Spinal cord (tissue), 10 donors: ENCODE data around the gene DUT. TPM values are rescaled to one million over a fixed set of nuclear protein-coding genes. Genes with fewer than 3 reads are reported as not detected.

ENCODE experiments used
- DNase-seq, 6 donors: peaks; one replicate each; pipeline versions ENCODE4 v3.0.0 to v3.0.0-alpha.2; 2013 to 2015; ENCODE audit warnings: low spot score in 6 of 6, low read depth in 4 of 6
- H3K27ac ChIP-seq: one replicate; pipeline ENCODE4 v1.5.1; 2013; ENCODE audit warnings: low read depth, low read length, control low read depth
- H3K27me3 ChIP-seq: one replicate; pipeline ENCODE4 v1.6.1; 2013; ENCODE audit warnings: low read length; ENCODE audit not compliant: control insufficient read depth, insufficient read depth
- H3K36me3 ChIP-seq: one replicate; pipeline ENCODE4 v1.6.1; 2013; ENCODE audit warnings: low read length; ENCODE audit not compliant: control insufficient read depth, insufficient read depth
- H3K4me1 ChIP-seq: one replicate; pipeline ENCODE4 v1.6.1; 2013; ENCODE audit warnings: low read length; ENCODE audit not compliant: control insufficient read depth, insufficient read depth
- H3K4me3 ChIP-seq: one replicate; pipeline ENCODE4 v1.5.1; 2013; ENCODE audit warnings: low read depth, low read length, control low read depth
- H3K9me3 ChIP-seq: one replicate; pipeline ENCODE4 v1.6.1; 2013; ENCODE audit warnings: low read length; ENCODE audit not compliant: control insufficient read depth, insufficient read depth
- WGBS: methylation state at CpG from one replicate; pipeline ENCODE4 v1.1.5; 2013; ENCODE audit warnings: missing lambda C conversion rate; ENCODE audit not compliant: insufficient coverage; 5-methylcytosine and 5-hydroxymethylcytosine counted together
- polyA plus RNA-seq, 2 donors: library from polyadenylated mRNA; unstranded; fragments of 120-200 nt; gene quantifications; one replicate each; pipeline ENCODE4 v1.2.1, GENCODE V29; 2013; ENCODE audit not compliant: insufficient read length in 2 of 2
- total RNA-seq, 2 donors: library from RNA; depleted of rRNA in 1 of 2; stranded (reverse); fragments of 120-200 nt in 1 of 2; fragments of >200 nt in 1 of 2; gene quantifications; one replicate each; pipeline versions ENCODE4 v1.2.3 to v1.2.4, GENCODE V29; 2013 to 2014
- donor health status: healthy.

DUT gene
- total and polyA plus RNA-seq, 4 donors, result 62.7 to 165 (median 145) TPM

DNA sequence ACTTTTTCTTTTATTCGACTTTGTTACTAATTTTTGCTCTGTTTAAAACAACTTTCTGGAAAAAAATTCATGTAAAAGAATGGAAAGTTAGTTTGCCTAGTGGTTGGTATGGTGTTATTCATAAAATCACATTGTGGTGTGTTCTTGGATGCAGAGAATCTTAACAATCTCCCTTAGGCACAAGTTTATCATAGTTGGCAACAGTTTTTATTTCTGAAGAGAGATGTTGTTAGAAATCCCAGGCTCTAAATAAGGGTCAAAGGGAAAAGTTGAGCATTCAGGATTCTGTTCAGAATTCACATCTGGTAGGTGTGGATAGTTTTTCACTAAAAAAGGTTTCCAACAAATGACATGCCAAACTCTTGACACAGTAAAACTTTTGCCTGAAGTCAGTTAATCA lies 6.4 kb downstream of the DUT start:
- Histone ChIP-seq H3K4me3 (no peak overlapping the region), H3K4me1 (peaks cover 1% of the 10 kb centered on the region), H3K36me3 (peaks cover 5% of the 10 kb centered on the region), H3K27me3 (no peaks in the 10 kb centered on the region), H3K9me3 (no peaks in the 10 kb centered on the region), H3K27ac (no peak overlapping the region)
- WGBS, result no CpG with 5 or more reads among the region's 1 CpG
- DNase-seq, result no peak

DNA sequence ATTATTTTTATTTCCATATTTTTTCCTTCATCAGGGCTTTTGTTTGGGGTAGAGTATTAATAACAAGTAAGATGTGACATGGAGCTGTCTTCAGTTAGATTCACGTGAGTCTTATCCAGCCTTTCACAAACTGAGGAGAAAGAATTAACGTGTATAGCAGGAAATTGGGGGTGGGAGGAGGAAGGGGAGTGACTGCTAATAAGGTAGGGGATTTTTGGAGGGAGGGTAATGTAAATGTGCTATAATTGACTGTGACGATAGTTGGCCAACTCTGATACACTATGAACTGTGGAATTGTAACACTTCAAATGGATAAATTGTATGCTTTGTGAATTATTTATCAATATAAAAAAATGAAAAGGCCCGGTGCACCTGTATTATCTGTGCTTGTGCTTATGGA lies 8.9 kb downstream of the DUT start:
- H3K4me3 ChIP-seq, result no peak overlapping the region
- no peaks in the 10 kb centered on the region for H3K27me3 ChIP-seq
- no peak for DNase-seq
- H3K27ac ChIP-seq, result no peak overlapping the region
- no peaks in the 10 kb centered on the region for H3K9me3 ChIP-seq
- H3K4me1 ChIP-seq, result no peaks in the 10 kb centered on the region
- WGBS, result 87% methylated on average over 2 of the region's 4 CpGs
- H3K36me3 ChIP-seq, result peaks cover 6% of the 10 kb centered on the region

DNA sequence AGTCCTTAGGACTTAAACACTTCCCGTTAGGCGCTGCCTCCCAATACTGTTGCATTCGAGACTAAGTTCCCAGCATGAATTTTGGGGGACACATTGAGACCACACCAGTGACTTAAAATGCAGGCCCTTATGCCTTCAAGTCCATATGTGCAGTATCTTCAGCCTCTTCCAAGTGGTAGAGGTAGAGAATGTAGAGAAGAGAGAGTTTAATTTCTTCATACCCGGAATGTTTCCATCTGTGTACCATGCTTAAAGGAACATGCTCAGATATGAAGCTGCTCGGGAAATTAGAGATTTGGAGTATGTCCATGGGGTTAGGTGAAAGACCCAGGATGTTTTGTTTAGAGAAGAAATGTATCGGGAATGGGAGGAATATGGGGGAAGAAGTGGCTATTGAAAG lies 12.6 kb downstream of the DUT start:
- Histone ChIP-seq H3K36me3 (peaks cover 6% of the 10 kb centered on the region), H3K4me1 (no peaks in the 10 kb centered on the region), H3K27ac (no peak overlapping the region), H3K9me3 (no peaks in the 10 kb centered on the region), H3K27me3 (no peaks in the 10 kb centered on the region), H3K4me3 (no peak overlapping the region)
- WGBS, result 97% methylated on average over 6 of the region's 6 CpGs
- no peak for DNase-seq

DNA sequence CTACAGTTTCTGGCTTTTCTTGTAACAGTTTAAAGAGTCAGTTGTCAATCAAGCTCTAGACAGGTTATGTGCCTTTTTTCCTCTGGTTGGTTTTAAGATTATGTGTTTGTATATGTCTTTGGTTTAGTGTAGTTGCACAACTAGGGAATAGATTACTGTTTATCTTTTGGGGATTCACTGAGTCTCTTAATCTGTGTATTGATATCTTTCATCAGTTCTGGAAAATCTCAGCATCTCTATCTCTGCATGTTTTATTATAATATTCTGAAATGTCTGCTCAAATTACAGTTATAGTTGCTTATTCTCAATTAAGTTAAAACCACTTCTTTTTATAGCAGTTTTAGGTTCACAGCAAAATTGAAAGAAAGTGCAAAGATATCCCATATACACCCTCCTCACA lies 14.3 kb downstream of the DUT start:
- peaks cover 6% of the 10 kb centered on the region for H3K36me3 ChIP-seq
- H3K27me3 ChIP-seq, result no peaks in the 10 kb centered on the region
- no peaks in the 10 kb centered on the region for H3K4me1 ChIP-seq
- H3K9me3 ChIP-seq, result no peaks in the 10 kb centered on the region
- no peak overlapping the region for H3K27ac ChIP-seq
- DNase-seq, result no peak
- H3K4me3 ChIP-seq, result no peak overlapping the region

DNA sequence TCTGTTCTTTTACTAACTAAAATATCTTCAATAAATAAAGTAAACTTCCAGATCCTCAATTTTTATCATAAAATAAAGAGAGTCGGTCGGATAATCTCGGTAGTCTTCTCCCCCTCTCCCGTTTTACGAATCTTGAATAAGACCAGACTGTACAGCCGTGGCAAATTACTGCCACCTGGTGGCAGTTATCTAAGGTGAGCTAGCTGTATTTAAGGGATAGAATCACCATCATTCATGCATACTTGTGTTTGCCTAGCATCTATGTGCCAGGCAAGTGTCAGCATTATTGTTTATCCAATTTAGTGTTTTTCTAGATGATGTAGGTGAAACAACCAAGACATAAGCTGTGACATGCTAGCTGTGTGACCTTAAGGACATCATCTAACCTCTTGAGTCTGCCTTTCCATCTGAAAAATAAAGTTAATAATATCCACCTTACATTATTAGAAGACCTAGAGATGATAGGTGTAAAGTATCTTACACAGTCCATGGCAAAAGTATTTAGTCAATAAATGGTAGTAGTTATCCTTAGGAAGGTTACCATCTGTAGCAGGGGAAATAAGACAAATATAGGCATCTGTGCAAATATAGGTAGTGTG lies 21.3 kb downstream of the DUT start:
- H3K4me3 ChIP-seq, result no peak overlapping the region
- no peaks in the 10 kb centered on the region for H3K4me1 ChIP-seq
- DNase-seq, result peak; percentile 47 to 94 (median 63)
- H3K27me3 ChIP-seq, result no peaks in the 10 kb centered on the region
- no peak overlapping the region for H3K27ac ChIP-seq
- H3K9me3 ChIP-seq, result no peaks in the 10 kb centered on the region
- no peaks in the 10 kb centered on the region for H3K36me3 ChIP-seq
- WGBS, result no CpG with 5 or more reads among the region's 6 CpGs

DNA sequence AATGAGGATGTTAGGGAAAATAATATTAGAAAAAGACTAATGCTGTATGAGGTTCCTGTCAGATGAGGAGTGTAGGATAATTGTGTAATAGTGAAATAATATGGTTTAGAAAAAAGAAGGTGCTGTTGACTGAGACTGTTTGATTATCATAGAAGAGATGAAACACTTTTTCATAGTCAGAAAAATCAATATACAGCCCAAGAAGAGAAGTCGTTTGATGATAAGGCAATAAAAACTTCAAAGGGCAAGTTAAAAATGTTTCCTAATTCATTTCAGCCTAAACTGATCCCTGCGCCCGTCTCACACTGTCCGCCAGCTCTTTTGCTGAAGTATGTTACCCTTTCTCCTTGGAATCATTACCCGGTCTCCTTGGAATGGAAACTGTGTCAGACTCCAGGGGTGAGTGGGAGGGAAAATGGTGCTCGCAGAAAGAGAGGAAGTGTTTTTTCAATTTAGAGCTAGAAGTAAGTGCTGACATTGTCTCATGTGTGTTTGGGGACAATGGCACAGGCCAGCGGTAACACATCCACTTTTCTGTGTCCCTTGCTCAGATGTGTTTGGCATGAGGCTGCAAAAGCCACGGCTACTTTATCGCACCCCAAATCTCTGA lies 23.6 kb downstream of the DUT start:
- no peaks in the 10 kb centered on the region for H3K27me3 ChIP-seq
- no peak overlapping the region for H3K27ac ChIP-seq
- H3K4me3 ChIP-seq, result no peak overlapping the region
- no peaks in the 10 kb centered on the region for H3K9me3 ChIP-seq
- no peak for DNase-seq
- no peaks in the 10 kb centered on the region for H3K36me3 ChIP-seq
- 89% methylated on average over 1 of the region's 9 CpGs for WGBS
- H3K4me1 ChIP-seq, result no peaks in the 10 kb centered on the region

DNA sequence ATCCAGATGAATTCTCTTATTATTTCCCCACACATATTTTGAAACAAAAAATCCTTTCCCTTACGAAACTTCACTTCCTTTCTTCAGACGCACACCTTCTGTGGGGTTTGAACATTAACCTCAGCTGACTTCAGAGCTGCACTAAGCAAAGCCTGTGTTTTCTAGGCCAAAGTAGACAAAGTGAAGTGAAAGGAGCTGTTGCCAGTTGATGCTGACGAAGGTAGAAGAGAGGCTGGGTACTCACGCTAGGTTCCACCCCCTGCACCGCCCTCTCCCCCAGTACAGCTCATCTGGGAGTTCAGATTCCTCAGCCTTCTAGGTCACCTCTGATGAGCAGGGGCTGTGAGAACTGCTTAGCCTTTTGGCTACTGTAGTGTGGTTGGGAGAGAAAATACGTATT lies 24.1 kb downstream of the DUT start:
- Histone ChIP-seq H3K9me3 (no peaks in the 10 kb centered on the region), H3K27ac (no peak overlapping the region), H3K36me3 (no peaks in the 10 kb centered on the region), H3K4me3 (no peak overlapping the region), H3K27me3 (no peaks in the 10 kb centered on the region), H3K4me1 (no peaks in the 10 kb centered on the region)
- 60% methylated on average over 1 of the region's 6 CpGs for WGBS
- no peak for DNase-seq

DNA sequence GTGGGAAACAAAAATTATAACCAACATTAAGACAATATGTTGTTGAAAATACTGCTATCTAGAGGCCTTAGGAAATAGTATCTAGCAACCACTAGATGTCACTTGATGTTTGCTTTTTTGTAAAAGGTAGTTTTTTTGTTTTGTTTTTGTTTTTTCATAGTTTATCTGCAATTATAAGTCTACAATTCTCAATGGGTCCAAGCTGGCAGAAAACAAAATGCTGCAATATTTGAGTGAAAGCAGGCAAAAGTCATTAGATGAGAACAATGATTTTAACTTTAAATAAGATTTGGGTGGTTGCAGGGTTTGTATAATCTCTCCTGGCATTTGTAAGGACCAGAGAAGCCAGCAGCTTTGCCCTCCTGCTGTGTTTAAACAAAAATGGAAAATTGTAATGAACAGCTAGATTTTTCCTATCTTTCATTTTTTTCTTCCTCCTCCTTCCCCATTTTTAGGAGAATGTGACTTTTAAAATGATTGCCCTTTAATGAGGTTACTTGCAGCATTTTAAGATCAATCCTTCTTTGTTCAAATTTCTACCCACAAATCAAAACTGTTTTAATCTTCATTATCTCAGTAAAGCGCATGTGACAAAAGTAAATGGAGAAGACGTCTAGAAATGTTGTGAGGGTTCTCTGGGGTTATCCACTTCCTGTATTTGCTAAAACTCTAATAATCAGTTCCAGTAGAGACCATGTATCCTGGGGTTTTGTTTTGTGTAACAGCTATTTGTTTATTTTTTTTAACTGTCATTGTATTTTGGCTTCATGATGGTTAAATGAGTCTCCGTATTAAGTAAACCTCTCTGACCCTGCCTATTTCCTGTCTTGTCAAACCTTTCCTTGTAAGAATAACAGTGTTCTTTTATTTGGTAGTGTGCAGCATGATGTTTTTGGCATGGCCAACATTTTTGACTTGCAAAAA lies 27.3 kb downstream of the DUT start:
- no peak overlapping the region for H3K27ac ChIP-seq
- H3K36me3 ChIP-seq, result no peaks in the 10 kb centered on the region
- H3K9me3 ChIP-seq, result no peaks in the 10 kb centered on the region
- H3K27me3 ChIP-seq, result no peaks in the 10 kb centered on the region
- H3K4me3 ChIP-seq, result no peak overlapping the region
- peak; percentile 20 to 79 (median 30) for DNase-seq
- no CpG with 5 or more reads among the region's 3 CpGs for WGBS
- H3K4me1 ChIP-seq, result no peaks in the 10 kb centered on the region

DNA sequence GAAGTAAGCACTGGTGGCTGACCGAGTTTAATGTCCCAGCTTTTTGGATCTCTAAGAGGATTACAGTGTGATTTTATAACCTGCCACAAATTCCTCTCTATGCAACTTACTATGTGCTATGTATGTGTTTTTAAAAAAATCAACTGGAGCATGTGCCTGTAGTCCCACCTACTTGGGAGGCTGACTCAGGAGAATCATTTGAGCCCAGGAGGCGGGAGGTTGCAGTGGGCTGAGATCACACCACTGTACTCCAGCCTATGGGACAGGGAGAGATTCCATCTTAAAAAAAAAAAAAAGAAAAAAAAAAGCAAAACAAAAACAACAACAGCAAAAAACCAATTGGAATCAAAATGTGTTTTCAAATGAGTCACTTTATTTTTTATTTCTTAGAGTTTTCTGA lies 29.6 kb downstream of the DUT start:
- no peak for DNase-seq
- Histone ChIP-seq H3K27ac (no peak overlapping the region), H3K4me1 (no peaks in the 10 kb centered on the region), H3K9me3 (no peaks in the 10 kb centered on the region), H3K4me3 (no peak overlapping the region), H3K36me3 (no peaks in the 10 kb centered on the region), H3K27me3 (no peaks in the 10 kb centered on the region)
- WGBS, result no CpG with 5 or more reads among the region's 2 CpGs
